NB4 (cell line): ENCODE results near the gene PPP2R3C.
A peak's percentile ranks its signal among the peaks of the same experiment; 100 is the strongest.

Source experiments
- CTCF ChIP-seq: IDR thresholded peaks from one replicate; pipeline ENCODE4 v1.5.1; 2012; ENCODE audit warnings: low read depth, low read length
- MAX ChIP-seq: IDR thresholded peaks from 2 replicates; pipeline ENCODE4 v1.6.1; 2011; ENCODE audit warnings: low read depth, low read length
- POLR2A ChIP-seq: IDR thresholded peaks from 2 replicates; pipeline ENCODE4 v1.6.1; 2011; ENCODE audit warnings: mild to moderate bottlenecking; ENCODE audit not compliant: insufficient read length; ENCODE audit errors: extremely low read depth

- TF ChIP-seq CTCF (no peak), POLR2A (peak; percentile 57), MAX (peak; percentile 98)
Observed at GRCh38 chr14:35121887-35122695, at the start of gene PPP2R3C, which contains the start of gene PRORP.
